GM12873 (cell line): ENCODE measurements around the gene CMTM5.

Experiments used
- TF ChIP-seq, protein P1 (sequence below): IDR thresholded peaks from 2 replicates; pipeline ENCODE4 v1.5.1; 2012; ENCODE audit warnings: low read depth, mild to moderate bottlenecking, moderate library complexity, low read length, control low read depth; ENCODE audit not compliant: insufficient read depth; ENCODE audit errors: missing control alignments

CMTM5 gene

DNA sequence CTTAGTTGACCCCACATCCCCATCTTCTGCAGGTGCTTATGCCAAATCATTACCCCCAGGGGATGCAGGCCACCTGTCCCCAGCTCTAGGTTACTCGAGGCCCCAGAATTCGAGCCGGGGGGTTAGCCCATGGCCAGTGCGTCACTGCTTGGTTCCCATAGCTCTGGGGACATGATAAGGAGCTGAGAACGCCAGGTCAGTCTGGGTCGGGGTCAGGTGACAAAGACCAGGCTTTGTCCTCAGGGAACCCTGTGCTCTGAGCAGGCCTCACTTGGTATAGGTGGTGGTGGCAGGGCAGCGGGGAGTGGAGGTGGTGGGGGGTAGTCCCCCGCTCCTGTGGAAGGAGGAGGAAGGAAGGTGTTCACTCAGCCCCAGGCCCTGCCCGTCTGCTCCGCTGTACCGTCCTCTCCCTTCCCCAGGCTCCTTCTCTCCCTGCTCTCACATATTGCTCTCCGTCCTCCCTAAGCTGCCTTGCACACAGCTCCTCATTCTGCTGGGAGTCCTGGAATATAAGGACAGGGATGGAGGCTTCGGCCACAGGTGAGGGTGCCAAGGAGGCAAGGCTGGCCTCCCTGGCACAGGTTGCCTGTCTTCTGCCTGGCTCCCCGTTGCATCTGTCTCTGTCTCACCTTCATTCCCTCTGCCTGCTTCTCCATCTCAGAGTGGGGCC lies 33.3 kb downstream of the CMTM5 start:
- TF ChIP-seq, protein P1, sequence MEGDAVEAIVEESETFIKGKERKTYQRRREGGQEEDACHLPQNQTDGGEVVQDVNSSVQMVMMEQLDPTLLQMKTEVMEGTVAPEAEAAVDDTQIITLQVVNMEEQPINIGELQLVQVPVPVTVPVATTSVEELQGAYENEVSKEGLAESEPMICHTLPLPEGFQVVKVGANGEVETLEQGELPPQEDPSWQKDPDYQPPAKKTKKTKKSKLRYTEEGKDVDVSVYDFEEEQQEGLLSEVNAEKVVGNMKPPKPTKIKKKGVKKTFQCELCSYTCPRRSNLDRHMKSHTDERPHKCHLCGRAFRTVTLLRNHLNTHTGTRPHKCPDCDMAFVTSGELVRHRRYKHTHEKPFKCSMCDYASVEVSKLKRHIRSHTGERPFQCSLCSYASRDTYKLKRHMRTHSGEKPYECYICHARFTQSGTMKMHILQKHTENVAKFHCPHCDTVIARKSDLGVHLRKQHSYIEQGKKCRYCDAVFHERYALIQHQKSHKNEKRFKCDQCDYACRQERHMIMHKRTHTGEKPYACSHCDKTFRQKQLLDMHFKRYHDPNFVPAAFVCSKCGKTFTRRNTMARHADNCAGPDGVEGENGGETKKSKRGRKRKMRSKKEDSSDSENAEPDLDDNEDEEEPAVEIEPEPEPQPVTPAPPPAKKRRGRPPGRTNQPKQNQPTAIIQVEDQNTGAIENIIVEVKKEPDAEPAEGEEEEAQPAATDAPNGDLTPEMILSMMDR, result no peak

GRCh38 chr14:23411563-23412525 lies 35.0 kb downstream of the CMTM5 start:
- TF ChIP-seq, protein P1, result no peak

DNA sequence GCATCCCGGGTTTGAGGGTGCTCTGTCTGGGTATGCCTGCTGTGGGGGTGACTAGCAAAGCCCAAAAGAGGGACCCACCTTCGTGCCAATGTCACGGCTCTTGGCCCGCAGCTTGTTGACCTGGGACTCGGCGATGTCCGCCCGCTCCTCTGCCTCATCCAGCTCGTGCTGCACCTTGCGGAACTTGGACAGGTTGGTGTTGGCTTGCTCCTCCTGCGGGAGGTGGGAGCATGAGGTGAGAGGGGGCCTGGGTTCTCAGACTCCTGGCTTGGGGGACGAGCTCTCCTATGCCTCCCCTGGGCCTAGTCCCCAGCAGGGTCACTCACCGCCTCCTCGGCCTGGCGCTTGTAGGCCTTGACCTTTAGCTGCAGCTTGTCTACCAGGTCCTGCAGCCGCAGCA lies 36.8 kb downstream of the CMTM5 start:
- TF ChIP-seq, protein P1, result no peak

DNA sequence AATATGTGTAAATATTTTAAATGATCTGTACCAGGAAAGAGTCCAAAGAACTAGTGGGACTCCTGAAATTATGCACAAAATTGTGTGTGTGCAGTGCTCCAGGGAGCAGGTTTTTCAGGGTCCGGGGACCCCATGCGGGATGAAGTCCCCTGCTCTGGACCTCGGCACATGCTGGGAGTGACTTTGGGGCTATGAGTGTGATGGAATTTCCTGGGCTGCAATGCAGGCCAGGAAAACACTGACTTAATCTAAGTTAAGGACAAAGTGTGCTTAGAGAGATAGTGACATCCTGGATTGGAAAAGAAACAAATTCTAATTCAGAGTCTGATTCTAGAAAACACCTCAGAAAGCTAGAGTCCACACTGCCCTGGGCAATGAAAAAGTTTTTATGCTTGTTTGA lies 37.4 kb downstream of the CMTM5 start:
- TF ChIP-seq, protein P1, result no peak

DNA sequence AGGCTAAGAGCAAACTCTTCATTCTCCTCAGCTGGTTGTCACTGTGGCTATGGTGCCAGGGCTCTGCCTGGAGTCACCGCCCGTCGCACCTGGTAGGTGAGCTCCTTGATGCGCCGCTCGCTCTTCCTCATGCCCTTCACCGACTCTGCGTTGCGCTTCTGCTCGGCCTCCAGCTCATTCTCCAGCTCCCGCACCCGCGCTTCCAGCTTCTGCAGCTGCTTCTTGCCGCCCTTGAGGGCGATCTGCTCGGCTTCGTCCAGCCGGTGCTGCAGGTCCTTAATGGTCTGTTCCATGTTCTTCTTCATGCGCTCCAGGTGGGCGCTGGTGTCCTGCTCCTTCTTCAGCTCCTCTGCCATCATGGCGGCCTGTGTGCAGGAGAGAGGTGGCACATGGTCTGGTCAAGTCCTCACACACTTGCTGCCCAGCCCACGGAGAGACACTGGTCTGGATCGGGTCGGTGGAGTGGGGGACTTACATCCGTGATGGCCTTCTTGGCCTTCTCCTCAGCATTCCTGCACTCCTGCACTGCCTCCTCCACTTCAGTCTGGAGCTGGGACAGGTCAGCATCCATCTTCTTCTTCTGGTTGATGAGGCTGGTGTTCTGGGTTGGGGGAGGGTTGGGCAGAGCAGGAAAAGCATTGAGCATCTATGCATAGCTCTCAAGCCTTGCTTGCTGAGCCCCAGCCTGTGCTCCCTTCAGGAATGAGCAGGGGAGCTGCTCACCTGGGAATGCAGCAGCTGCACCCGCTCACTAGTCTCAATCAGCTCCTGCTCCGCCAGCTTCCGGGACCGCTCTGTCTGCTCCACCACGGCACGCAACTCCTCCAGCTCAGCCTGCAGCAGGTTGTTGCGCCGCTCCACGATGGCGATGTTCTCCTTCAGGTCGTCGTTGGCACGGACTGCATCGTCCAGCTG lies 38.3 kb downstream of the CMTM5 start:
- TF ChIP-seq, protein P1, result no peak

DNA sequence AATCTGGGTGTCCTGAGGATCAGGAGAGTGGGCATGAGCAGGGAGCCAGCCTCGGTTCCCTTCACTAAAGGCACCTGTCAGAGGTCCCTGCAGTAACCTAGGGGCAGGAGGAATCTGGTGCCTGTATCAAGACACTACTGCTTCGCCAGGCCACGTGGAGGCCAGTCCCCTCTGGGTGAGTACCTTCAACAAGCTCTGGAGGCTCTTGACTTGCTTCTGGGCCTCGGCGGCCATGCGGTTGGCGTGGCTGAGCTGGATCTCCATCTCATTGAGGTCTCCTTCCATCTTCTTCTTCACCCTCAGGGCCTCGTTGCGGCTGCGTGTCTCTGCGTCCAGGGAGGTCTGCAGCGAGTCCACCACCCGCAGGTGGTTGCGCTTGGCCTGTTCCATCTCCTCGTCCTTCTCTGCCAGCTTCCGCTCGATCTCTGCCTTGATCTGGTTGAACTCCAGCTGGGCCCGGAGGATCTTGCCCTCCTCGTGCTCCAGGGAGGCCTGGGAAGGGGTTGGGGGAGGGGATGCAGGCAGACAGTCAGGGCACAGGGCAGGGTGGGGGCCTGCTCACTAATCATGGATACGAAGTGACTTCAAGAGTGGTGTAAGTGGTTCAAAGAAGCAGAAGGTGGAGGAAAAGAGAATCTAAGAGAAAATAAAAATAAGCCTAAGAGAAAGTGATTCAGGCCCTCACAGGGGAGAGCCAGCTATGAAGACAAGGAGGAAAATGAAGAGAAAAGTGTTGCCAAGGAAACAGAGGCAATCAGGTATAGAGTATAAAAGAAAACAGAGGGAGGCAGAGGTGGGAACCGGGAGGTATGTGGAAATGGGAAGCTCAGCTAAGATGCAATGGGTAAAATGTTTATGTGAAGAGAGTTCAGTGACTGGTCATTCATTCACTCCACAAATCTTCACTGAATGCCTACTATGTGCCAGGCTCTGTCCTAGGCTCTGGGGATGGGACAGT lies 39.3 kb downstream of the CMTM5 start:
- TF ChIP-seq, protein P1, result no peak
